Heart left ventricle (tissue), 16 donors: Measurements from ENCODE around the gene ADAMTSL1. TPM values are rescaled to one million over a fixed set of nuclear protein-coding genes. Genes with fewer than 3 reads are reported as not detected.

Source experiments
- ATAC-seq, 4 donors: fragments of 200-7000 bp; cut with Tn5 transposase; one replicate each; pipeline ENCODE4 v1.9.1; 2020 to 2022; ENCODE audit warnings: moderate library complexity in 4 of 4, mild to moderate bottlenecking in 3 of 4, moderate number of reproducible peaks in 1 of 4
- DNase-seq, 5 donors: peaks; one replicate each; pipeline ENCODE4 v3.0.0-alpha.2; 2020
- H3K27ac ChIP-seq, 12 donors: fragments of 200-600 bp; sonication (generic) in 4 of 12; one replicate each; pipeline versions ENCODE4 v1.5.0 to v1.8.0; 2016 to 2022; ENCODE audit warnings: mild to moderate bottlenecking in 2 of 12
- H3K27me3 ChIP-seq, 9 donors: fragments of 200-600 bp; sonication (generic) in 2 of 9; one replicate each; pipeline versions ENCODE4 v1.5.1 to v1.8.0; 2016 to 2022; ENCODE audit warnings: mild to moderate bottlenecking in 3 of 9
- H3K36me3 ChIP-seq, 9 donors: fragments of 200-600 bp; sonication (generic) in 2 of 9; one replicate each; pipeline versions ENCODE4 v1.5.0 to v1.8.0; 2018 to 2022; ENCODE audit warnings: mild to moderate bottlenecking in 2 of 9
- H3K4me1 ChIP-seq, 12 donors: fragments of 200-600 bp; sonication (generic) in 4 of 12; one replicate each; pipeline versions ENCODE4 v1.5.0 to v1.8.0; 2016 to 2022; ENCODE audit warnings: mild to moderate bottlenecking in 3 of 12
- H3K4me3 ChIP-seq, 12 donors: fragments of 200-600 bp; sonication (generic) in 4 of 12; one replicate each; pipeline versions ENCODE4 v1.5.0 to v1.8.0; 2017 to 2022; ENCODE audit warnings: mild to moderate bottlenecking in 9 of 12, moderate library complexity in 4 of 12
- H3K9me3 ChIP-seq, 12 donors: fragments of 200-600 bp; sonication (generic) in 4 of 12; one replicate each; pipeline versions ENCODE4 v1.5.0 to v1.8.0; 2016 to 2022; ENCODE audit warnings: mild to moderate bottlenecking in 1 of 12
- CTCF ChIP-seq, 12 donors: fragments of 200-600 bp; sonication (generic) in 4 of 12; IDR thresholded peaks; one replicate each; pipeline versions ENCODE4 v1.5.0 to v1.8.0; 2018 to 2022; ENCODE audit warnings: antibody characterized with exemption in 12 of 12, mild to moderate bottlenecking in 5 of 12
- POLR2A ChIP-seq, 2 donors: fragments of 450-650 bp; IDR thresholded peaks; one replicate each; pipeline ENCODE4 v1.6.1; 2017; ENCODE audit warnings: antibody characterized with exemption in 2 of 2, mild to moderate bottlenecking in 2 of 2, moderate library complexity in 2 of 2
- WGBS, 4 donors: extraction: QIAGEN DNeasy Blood & Tissue Kit in 2 of 4; methylation state at CpG; one replicate each; pipeline versions ENCODE4 v1.1.5 to v1.1.7; 2013 to 2018; 5-methylcytosine and 5-hydroxymethylcytosine counted together
- intact Hi-C, 10 donors: fragments of 100-400 bp; cut with DNase I; formaldehyde crosslinking; loops; one replicate each; pipeline versions ENCODE4 v1.11.1 to v1.14.2; 2022
- polyA plus RNA-seq, 2 donors: library from polyadenylated mRNA; stranded (reverse); fragments of 200-250 nt; gene quantifications; one replicate each; pipeline ENCODE4 v1.2.3, GENCODE V29; 2013
- total RNA-seq, 9 donors: library from RNA; depleted of rRNA in 2 of 9; stranded (reverse); fragments of >200 nt in 2 of 9; fragmentation: NEBNext Ultra II Directional in 3 of 9; extraction: Animal tissue kit (Norgen Biotek cat#: 25700) in 3 of 9; gene quantifications; one replicate each; pipeline versions ENCODE4 v1.1.0 to v1.2.4, GENCODE V29; 2016 to 2023
- donor health status: ischemic (EF 13 %, LVEDD 7.1; RV severe dilation, severe dysfunction).
- donor health status: healthy with polysubstance abuse.
- donor health status: DM: no; HTN: yes; CAD: no.
- donor health status: DM: no; HTN: no; CAD: no.
- donor health status: ischemic (EF 25% LVEDD 6.9; RV normal size, moderate dysfunction).
- donor health status: ischemic (EF 25% LVEDD 5.7; RV mildly dilated, moderate dysfunction).
- donor health status: healthy.
- donor health status: DM: yes; HTN: yes; CAD: no.
- donor health status: ischemic (EF 35%, LVEDD 5.7; RV mildly dilated, moderate dysfunction).
- donor health status: nonischemic (EF 11% LVEDD 7.7; RV severe dilation, severe dysfunction).
- donor health status: DM: yes; HTN: yes; CAD: no.
- donor health status: PGD.
- donor health status: ischemic (EF 29% LVEDD 5.4; RV normal size, mild dysfunction).
- donor health status: nonischemic (EF 23%, LVEDD 6.1; RV moderate dilation, normal function).

ADAMTSL1 gene
- total and polyA plus RNA-seq, 11 donors, result 0.46 to 4.7 (median 1.1) TPM

- Histone ChIP-seq H3K27ac (no peak overlapping the region), H3K4me1 (peaks cover 0 to 13% (median 0%) of the 10 kb centered on the region in 12 donors), H3K9me3 (peaks cover 0 to 8% (median 0%) of the 10 kb centered on the region in 12 donors), H3K27me3 (no peaks in the 10 kb centered on the region), H3K36me3 (no peaks in the 10 kb centered on the region), H3K4me3 (no peak overlapping the region)
- ATAC-seq (no peak), DNase-seq (no peak)
- intact Hi-C loops, result loop anchor here in 2 of 10 donors (5.0 to 10.0 kb wide), 3 partner anchors 169 to 374 kb away; no protein-coding TSS in a partner anchor
- 88 to 96% (median 94%) methylated on average over 2 of the region's 2 CpGs for WGBS, 4 donors
- TF ChIP-seq CTCF (IDR thresholded peaks at IDR 0.05) (peak in 1 of 12 donors; percentile 48), POLR2A (IDR thresholded peaks at IDR 0.05) (no peak)
Measured at GRCh38 chr9:18626046-18626698, 152.2 kb downstream of the ADAMTSL1 start.

- Histone ChIP-seq H3K27ac (peak overlapping the region in 9 of 12 donors; percentile 17 to 76 (median 35)), H3K4me3 (no peak overlapping the region), H3K9me3 (peaks cover 0 to 8% (median 0%) of the 10 kb centered on the region in 12 donors), H3K36me3 (no peaks in the 10 kb centered on the region), H3K27me3 (no peaks in the 10 kb centered on the region), H3K4me1 (peaks cover 0 to 24% (median 9%) of the 10 kb centered on the region in 12 donors)
- TF ChIP-seq POLR2A (IDR thresholded peaks at IDR 0.05) (no peak), CTCF (IDR thresholded peaks at IDR 0.05) (no peak)
- DNase-seq (no peak), ATAC-seq (peak in 3 of 4 donors; percentile 29 to 55 (median 40))
- WGBS, 4 donors, result 58 to 73% (median 69%) methylated on average over 1 of the region's 1 CpG
- intact Hi-C loops, result loop anchor here in 3 of 10 donors (2.0 to 10.0 kb wide), 4 partner anchors 154 to 377 kb away; no protein-coding TSS in a partner anchor
Measured at GRCh38 chr9:18629136-18629535, 155.2 kb downstream of the ADAMTSL1 start.

- 59 to 75% (median 68%) methylated on average over 5 of the region's 5 CpGs for WGBS, 4 donors
- peak; percentile 58 to 97 (median 88) for ATAC-seq
Measured at GRCh38 chr9:18632632-18633403, 158.9 kb downstream of the ADAMTSL1 start.

More at GRCh38 chr9:18632632-18633403, 158.9 kb downstream of the ADAMTSL1 start:
- H3K27me3 ChIP-seq, result no peaks in the 10 kb centered on the region
- peaks cover 0 to 24% (median 9%) of the 10 kb centered on the region in 12 donors for H3K4me1 ChIP-seq
- H3K36me3 ChIP-seq, result no peaks in the 10 kb centered on the region
- H3K4me3 ChIP-seq, result no peak overlapping the region
- TF ChIP-seq POLR2A (IDR thresholded peaks at IDR 0.05), result no peak
- TF ChIP-seq CTCF (IDR thresholded peaks at IDR 0.05), result no peak
- peak overlapping the region; percentile 34 to 76 (median 62) for H3K27ac ChIP-seq
- H3K9me3 ChIP-seq, result peaks cover 0 to 3% (median 0%) of the 10 kb centered on the region in 12 donors
- DNase-seq, result peak in 4 of 5 donors; percentile 23 to 46 (median 36)
- intact Hi-C loops, result loop anchor here in 2 of 10 donors (10.0 kb wide), 2 partner anchors 52 to 152 kb away; no protein-coding TSS in a partner anchor
